ENCODE measurements around the gene CTIF. TPM values are rescaled to one million over a fixed set of nuclear protein-coding genes. Genes with fewer than 3 reads are reported as not detected.
A peak's percentile ranks its signal among the peaks of the same experiment; 100 is the strongest.

The CTIF gene
- total and polyA plus RNA-seq, 2 experiments from 2014 or later = 8.6 to 14.4 TPM

DNA sequence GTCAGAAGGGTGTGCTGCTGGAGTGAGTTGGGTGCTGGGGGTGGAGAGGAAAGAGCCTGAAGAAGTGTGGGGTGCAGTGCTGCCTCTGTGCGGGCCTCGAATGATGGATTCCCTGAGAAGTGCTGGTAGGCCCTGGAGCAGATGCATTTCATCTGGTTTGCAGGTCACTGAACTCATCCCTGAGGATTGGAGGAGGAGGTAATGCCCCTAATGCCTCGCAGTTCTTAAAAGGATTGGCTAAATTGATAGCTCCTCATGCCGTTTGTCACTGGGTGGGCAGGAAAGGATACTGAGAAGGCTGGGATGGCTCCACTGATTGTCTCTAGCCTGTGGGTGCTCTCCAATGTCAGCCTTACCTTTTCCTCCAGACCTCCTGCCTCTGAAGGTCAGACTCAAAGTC, 74.1 kb downstream of the CTIF start:
- H4K20me1 ChIP-seq (replicated peaks; ENCODE audit: insufficient read depth) = 0 out of 2 replicates have a peak, but pooled peaks cover under 1% of the 10 kb centered on the region
- no peaks in the 10 kb centered on the region for H3K9me2 ChIP-seq (ENCODE audit: insufficient read depth)
- ATAC-seq (no peak), DNase-seq (ENCODE audit: low spot score) (no peak)
- H3K27me3 ChIP-seq (ENCODE audit: insufficient read depth) = no peaks in the 10 kb centered on the region
- Mint-ChIP-seq H3K36me3 (ENCODE audit: low read depth) (no peaks in the 10 kb centered on the region), H3K27me3 (ENCODE audit: insufficient read depth, low read depth, poor library complexity) (peaks cover 6% of the 10 kb centered on the region), H3K27ac (no peak overlapping the region), H3K9me3 (no peaks in the 10 kb centered on the region), H3K4me3 (no peak overlapping the region), H3K4me1 (peaks cover 39% of the 10 kb centered on the region)
- TF ChIP-seq, protein P1, sequence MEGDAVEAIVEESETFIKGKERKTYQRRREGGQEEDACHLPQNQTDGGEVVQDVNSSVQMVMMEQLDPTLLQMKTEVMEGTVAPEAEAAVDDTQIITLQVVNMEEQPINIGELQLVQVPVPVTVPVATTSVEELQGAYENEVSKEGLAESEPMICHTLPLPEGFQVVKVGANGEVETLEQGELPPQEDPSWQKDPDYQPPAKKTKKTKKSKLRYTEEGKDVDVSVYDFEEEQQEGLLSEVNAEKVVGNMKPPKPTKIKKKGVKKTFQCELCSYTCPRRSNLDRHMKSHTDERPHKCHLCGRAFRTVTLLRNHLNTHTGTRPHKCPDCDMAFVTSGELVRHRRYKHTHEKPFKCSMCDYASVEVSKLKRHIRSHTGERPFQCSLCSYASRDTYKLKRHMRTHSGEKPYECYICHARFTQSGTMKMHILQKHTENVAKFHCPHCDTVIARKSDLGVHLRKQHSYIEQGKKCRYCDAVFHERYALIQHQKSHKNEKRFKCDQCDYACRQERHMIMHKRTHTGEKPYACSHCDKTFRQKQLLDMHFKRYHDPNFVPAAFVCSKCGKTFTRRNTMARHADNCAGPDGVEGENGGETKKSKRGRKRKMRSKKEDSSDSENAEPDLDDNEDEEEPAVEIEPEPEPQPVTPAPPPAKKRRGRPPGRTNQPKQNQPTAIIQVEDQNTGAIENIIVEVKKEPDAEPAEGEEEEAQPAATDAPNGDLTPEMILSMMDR (conservative IDR thresholded peaks at IDR 0.05; ENCODE audit: low read depth in 2 of 2) = no peak
- TF ChIP-seq JUNB (IDR thresholded peaks at IDR 0.05; ENCODE audit: unreplicated experiment) (no peak), POLR2AphosphoS5 (IDR thresholded peaks at IDR 0.05; ENCODE audit: low read depth) (no peak), STAT1 (IDR thresholded peaks at IDR 0.05; ENCODE audit: unreplicated experiment) (no peak), EZH2 (IDR thresholded peaks at IDR 0.05; ENCODE audit: low read depth, unreplicated experiment) (no peak)
- no peak overlapping the region for H3K27ac ChIP-seq (ENCODE audit: low read depth)
- no peaks in the 10 kb centered on the region for H3K36me3 ChIP-seq (ENCODE audit: insufficient read depth)
- no peak overlapping the region for H2AFZ ChIP-seq
- H3K4me3 ChIP-seq = no peak overlapping the region
- H3K4me1 ChIP-seq (ENCODE audit: insufficient read depth) = peaks cover 11% of the 10 kb centered on the region; the same call in 1 of the 2 replicates
- H3K4me2 ChIP-seq = peak overlapping the region; percentile 38; the same call in 1 of the 2 replicates
- H3K79me2 ChIP-seq (replicated peaks; ENCODE audit: insufficient read depth) = peaks cover 12% of the 10 kb centered on the region; the same call in 1 of the 2 replicates
- H3F3A ChIP-seq (replicated peaks; ENCODE audit: low read depth) = no peaks in the 10 kb centered on the region

DNA sequence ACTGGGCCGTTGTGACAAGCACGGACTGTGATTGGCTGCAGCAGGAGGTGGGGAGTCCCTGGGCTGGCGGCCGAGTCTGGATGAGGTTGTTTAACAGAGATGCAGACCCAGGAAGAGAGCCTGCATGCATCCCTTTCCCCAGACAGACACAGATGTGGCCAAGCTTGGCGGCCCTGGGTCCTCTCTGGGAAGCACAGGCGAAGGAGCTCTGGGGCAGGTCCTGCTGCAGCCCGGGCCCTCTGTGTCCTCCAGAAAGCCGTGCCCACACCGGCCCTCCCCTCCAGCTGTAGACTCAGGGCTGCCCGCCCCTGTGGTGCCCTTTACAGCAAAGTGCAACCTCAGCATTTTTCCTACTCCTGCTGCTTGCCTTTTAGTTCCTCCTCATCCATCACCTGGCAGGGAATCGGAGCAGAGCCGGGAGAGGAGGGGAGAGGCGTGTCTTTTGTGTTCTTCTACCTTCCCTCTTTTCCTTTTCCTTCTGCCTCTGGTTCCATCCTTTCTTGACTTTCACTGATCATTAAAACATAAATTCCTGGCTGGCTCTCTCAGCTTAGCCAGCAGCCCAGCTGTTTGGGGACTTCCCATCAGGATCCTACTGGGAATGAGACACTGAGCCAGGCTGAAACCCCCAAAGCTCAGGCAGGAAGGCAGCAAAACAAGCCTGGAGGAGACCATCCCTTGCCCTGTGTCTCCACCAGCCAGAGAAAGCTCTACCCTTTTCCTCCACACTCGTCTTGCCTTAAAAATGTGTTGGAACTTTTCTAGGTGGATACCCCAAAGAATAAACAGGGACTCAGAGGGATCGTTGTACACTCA, 75.0 kb downstream of the CTIF start:
- Histone ChIP-seq H3K4me2 (peak overlapping the region; percentile 38; the same call in 1 of the 2 replicates), H2AFZ (no peak overlapping the region), H3K79me2 (replicated peaks; ENCODE audit: insufficient read depth) (peaks cover 12% of the 10 kb centered on the region; the same call in 1 of the 2 replicates), H3K4me1 (ENCODE audit: insufficient read depth) (peaks cover 11% of the 10 kb centered on the region; the same call in 1 of the 2 replicates), H3K4me3 (no peak overlapping the region), H3F3A (replicated peaks; ENCODE audit: low read depth) (no peaks in the 10 kb centered on the region), H3K9me2 (ENCODE audit: insufficient read depth) (no peaks in the 10 kb centered on the region), H3K27me3 (ENCODE audit: insufficient read depth) (no peaks in the 10 kb centered on the region), H3K27ac (ENCODE audit: low read depth) (0 out of 2 replicates have a peak overlapping the region, but pooled peaks have one; percentile 14), H3K36me3 (ENCODE audit: insufficient read depth) (no peaks in the 10 kb centered on the region), H4K20me1 (replicated peaks; ENCODE audit: insufficient read depth) (no peaks in the 10 kb centered on the region)
- peaks cover 6% of the 10 kb centered on the region for H3K27me3 Mint-ChIP-seq (ENCODE audit: insufficient read depth, low read depth, poor library complexity)
- no peaks in the 10 kb centered on the region for H3K36me3 Mint-ChIP-seq (ENCODE audit: low read depth)
- peak overlapping the region; percentile 16; the same call in 1 of the 3 replicates for H3K4me3 Mint-ChIP-seq
- H3K27ac Mint-ChIP-seq = peak overlapping the region; percentile 13; the same call in 1 of the 2 replicates
- DNase-seq (ENCODE audit: low spot score) (peak; percentile 32), ATAC-seq (peak; percentile 63)
- H3K4me1 Mint-ChIP-seq = peaks cover 43% of the 10 kb centered on the region
- no peaks in the 10 kb centered on the region for H3K9me3 Mint-ChIP-seq
- TF ChIP-seq EZH2 (IDR thresholded peaks at IDR 0.05; ENCODE audit: low read depth, unreplicated experiment) (no peak), ZNF331 (CRISPR knock-in tag; IDR thresholded peaks at IDR 0.05; ENCODE audit: low read depth) (no peak), JUNB (IDR thresholded peaks at IDR 0.05; ENCODE audit: unreplicated experiment) (no peak), POLR2AphosphoS5 (IDR thresholded peaks at IDR 0.05; ENCODE audit: low read depth) (no peak), EZH2phosphoT487 (IDR thresholded peaks at IDR 0.05; ENCODE audit: unreplicated experiment) (no peak), ZNF114 (CRISPR knock-in tag; IDR thresholded peaks at IDR 0.05) (no peak)
- TF ChIP-seq, protein P2, sequence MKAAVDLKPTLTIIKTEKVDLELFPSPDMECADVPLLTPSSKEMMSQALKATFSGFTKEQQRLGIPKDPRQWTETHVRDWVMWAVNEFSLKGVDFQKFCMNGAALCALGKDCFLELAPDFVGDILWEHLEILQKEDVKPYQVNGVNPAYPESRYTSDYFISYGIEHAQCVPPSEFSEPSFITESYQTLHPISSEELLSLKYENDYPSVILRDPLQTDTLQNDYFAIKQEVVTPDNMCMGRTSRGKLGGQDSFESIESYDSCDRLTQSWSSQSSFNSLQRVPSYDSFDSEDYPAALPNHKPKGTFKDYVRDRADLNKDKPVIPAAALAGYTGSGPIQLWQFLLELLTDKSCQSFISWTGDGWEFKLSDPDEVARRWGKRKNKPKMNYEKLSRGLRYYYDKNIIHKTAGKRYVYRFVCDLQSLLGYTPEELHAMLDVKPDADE (IDR thresholded peaks at IDR 0.05) = no peak
- TF ChIP-seq, protein P3, sequence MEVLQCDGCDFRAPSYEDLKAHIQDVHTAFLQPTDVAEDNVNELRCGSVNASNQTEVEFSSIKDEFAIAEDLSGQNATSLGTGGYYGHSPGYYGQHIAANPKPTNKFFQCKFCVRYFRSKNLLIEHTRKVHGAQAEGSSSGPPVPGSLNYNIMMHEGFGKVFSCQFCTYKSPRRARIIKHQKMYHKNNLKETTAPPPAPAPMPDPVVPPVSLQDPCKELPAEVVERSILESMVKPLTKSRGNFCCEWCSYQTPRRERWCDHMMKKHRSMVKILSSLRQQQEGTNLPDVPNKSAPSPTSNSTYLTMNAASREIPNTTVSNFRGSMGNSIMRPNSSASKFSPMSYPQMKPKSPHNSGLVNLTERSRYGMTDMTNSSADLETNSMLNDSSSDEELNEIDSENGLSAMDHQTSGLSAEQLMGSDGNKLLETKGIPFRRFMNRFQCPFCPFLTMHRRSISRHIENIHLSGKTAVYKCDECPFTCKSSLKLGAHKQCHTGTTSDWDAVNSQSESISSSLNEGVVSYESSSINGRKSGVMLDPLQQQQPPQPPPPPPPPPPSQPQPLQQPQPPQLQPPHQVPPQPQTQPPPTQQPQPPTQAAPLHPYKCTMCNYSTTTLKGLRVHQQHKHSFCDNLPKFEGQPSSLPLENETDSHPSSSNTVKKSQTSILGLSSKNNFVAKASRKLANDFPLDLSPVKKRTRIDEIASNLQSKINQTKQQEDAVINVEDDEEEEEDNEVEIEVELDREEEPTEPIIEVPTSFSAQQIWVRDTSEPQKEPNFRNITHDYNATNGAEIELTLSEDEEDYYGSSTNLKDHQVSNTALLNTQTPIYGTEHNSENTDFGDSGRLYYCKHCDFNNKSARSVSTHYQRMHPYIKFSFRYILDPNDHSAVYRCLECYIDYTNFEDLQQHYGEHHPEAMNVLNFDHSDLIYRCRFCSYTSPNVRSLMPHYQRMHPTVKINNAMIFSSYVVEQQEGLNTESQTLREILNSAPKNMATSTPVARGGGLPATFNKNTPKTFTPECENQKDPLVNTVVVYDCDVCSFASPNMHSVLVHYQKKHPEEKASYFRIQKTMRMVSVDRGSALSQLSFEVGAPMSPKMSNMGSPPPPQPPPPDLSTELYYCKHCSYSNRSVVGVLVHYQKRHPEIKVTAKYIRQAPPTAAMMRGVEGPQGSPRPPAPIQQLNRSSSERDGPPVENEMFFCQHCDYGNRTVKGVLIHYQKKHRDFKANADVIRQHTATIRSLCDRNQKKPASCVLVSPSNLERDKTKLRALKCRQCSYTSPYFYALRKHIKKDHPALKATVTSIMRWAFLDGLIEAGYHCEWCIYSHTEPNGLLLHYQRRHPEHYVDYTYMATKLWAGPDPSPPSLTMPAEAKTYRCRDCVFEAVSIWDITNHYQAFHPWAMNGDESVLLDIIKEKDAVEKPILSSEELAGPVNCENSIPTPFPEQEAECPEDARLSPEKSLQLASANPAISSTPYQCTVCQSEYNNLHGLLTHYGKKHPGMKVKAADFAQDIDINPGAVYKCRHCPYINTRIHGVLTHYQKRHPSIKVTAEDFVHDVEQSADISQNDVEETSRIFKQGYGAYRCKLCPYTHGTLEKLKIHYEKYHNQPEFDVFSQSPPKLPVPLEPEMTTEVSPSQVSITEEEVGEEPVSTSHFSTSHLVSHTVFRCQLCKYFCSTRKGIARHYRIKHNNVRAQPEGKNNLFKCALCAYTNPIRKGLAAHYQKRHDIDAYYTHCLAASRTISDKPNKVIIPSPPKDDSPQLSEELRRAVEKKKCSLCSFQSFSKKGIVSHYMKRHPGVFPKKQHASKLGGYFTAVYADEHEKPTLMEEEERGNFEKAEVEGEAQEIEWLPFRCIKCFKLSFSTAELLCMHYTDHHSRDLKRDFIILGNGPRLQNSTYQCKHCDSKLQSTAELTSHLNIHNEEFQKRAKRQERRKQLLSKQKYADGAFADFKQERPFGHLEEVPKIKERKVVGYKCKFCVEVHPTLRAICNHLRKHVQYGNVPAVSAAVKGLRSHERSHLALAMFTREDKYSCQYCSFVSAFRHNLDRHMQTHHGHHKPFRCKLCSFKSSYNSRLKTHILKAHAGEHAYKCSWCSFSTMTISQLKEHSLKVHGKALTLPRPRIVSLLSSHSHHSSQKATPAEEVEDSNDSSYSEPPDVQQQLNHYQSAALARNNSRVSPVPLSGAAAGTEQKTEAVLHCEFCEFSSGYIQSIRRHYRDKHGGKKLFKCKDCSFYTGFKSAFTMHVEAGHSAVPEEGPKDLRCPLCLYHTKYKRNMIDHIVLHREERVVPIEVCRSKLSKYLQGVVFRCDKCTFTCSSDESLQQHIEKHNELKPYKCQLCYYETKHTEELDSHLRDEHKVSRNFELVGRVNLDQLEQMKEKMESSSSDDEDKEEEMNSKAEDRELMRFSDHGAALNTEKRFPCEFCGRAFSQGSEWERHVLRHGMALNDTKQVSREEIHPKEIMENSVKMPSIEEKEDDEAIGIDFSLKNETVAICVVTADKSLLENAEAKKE (CRISPR knock-in tag; IDR thresholded peaks at IDR 0.05) = no peak
